Bronchial epithelial cell (primary cell): ENCODE data around the gene SLC25A40. TPM values are rescaled to one million over a fixed set of nuclear protein-coding genes. Genes with fewer than 3 reads are reported as not detected.
A peak's percentile ranks its signal among the peaks of the same experiment; 100 is the strongest.

Experiments
- DNase-seq: peaks from one replicate; pipeline ENCODE4 v3.0.0-alpha.2; 2010; ENCODE audit warnings: low read depth
- FAIRE-seq: peaks from 2 replicates; lab custom pipeline; 2011; peaks lifted over from hg19 to GRCh38; lab: Jason Lieb, UNC
- H3K27me3 ChIP-seq: 2 replicates; pipeline ENCODE4 v1.5.1; 2011; ENCODE audit warnings: low read length; ENCODE audit not compliant: control insufficient read depth, insufficient read depth
- H3K36me3 ChIP-seq: 2 replicates; pipeline ENCODE4 v1.5.1; 2011; ENCODE audit warnings: low read length; ENCODE audit not compliant: control insufficient read depth, insufficient read depth
- H3K4me3 ChIP-seq: 2 replicates; pipeline ENCODE4 v1.5.1; 2011; ENCODE audit warnings: mild to moderate bottlenecking, low read depth, low read length, control low read depth
- CTCF ChIP-seq: IDR thresholded peaks from 2 replicates; pipeline ENCODE4 v1.5.1; 2011; ENCODE audit warnings: mild to moderate bottlenecking, moderate library complexity, low read length, control low read depth, inconsistent platforms; ENCODE audit not compliant: insufficient read depth, severe bottlenecking
- total RNA-seq: library from RNA; depleted of rRNA; stranded (reverse); fragments of >200 nt; gene quantifications from 2 replicates; pipeline ENCODE4 v1.2.1, GENCODE V29; 2014

SLC25A40 gene
- total RNA-seq, 1 donor from 2014 or later = 3.9 TPM

GRCh38 chr7:87882151-87882937, 6.2 kb upstream of the SLC25A40 start:
- FAIRE-seq (no peak), DNase-seq (no peak)
- Histone ChIP-seq H3K27me3 (no peaks in the 10 kb centered on the region), H3K36me3 (no peaks in the 10 kb centered on the region), H3K4me3 (no peak overlapping the region)
- TF ChIP-seq CTCF = no peak

GRCh38 chr7:87878208-87878735, 2.1 kb upstream of the SLC25A40 start:
- Histone ChIP-seq H3K27me3 (no peaks in the 10 kb centered on the region), H3K4me3 (no peak overlapping the region), H3K36me3 (no peaks in the 10 kb centered on the region)
- FAIRE-seq = no peak
- no peak for TF ChIP-seq CTCF
- no peak for DNase-seq

GRCh38 chr7:87877366-87878040, 1.3 kb upstream of the SLC25A40 start:
- Histone ChIP-seq H3K4me3 (peak overlapping the region; percentile 87), H3K27me3 (no peaks in the 10 kb centered on the region), H3K36me3 (no peaks in the 10 kb centered on the region)
- FAIRE-seq (no peak), DNase-seq (peak; percentile 10)
- no peak for TF ChIP-seq CTCF

GRCh38 chr7:87876869-87877234, 692 bp upstream of the SLC25A40 start:
- Histone ChIP-seq H3K36me3 (no peaks in the 10 kb centered on the region), H3K27me3 (no peaks in the 10 kb centered on the region), H3K4me3 (peak overlapping the region; percentile 87)
- peak; percentile 6 for TF ChIP-seq CTCF
- no peak for FAIRE-seq
- DNase-seq = peak; percentile 40

GRCh38 chr7:87875151-87876039, 765 bp downstream of the SLC25A40 start:
- peaks cover 4% of the 10 kb centered on the region for H3K36me3 ChIP-seq
- peak; percentile 9 for DNase-seq
- TF ChIP-seq CTCF = no peak
- H3K4me3 ChIP-seq = peak overlapping the region; percentile 87
- no peak for FAIRE-seq
- H3K27me3 ChIP-seq = no peaks in the 10 kb centered on the region
